ENCODE data around the gene SREBF2. TPM values are rescaled to one million over a fixed set of nuclear protein-coding genes. Genes with fewer than 3 reads are reported as not detected.
A peak's percentile ranks its signal among the peaks of the same experiment; 100 is the strongest.

The SREBF2 gene
- total and polyA plus RNA-seq, 2 experiments from 2014 or later, result 238 to 273 TPM

DNA sequence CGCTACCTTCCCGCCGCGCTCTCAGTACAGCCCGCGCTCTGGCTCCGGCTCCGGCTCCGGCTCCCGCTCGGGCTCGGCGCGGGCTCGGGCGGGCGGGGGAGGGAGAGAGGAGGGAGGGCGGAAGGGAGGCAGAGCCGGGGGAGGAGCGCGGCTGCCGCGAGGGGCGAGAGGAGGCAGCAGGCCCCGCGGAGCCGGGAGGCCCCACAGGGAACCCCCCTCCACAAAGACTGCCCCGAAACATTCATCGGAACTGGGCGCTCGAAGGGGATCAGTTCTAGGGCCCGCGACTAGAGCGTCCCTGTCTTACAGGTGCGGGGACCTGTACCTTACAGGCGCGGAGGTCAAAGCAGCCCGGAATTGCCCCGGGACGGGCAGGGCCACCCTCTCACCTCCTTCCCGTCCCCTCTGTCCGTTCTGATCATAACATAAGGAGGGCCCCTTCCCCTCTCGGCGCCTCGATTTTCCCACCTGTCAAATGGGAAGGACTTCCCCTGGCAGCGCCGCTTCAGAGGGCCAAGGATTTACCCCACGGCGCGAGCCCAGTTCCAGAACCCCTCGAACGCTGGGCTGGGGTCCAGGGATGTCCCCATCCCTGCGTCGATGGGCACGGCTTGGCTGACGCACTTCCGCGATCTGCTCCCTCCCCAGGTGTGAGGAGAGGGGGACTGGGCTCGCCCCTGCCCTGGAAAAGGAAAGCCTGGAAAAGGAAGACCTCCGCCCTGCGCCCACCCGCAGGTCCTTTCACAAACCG, 82.3 kb downstream of the SREBF2 start, which contains the start of gene SHISA8:
Gene SHISA8 (minus strand): TSS at position 40 of the 751 bp plus-strand sequence. CDS start 407 bp downstream, outside the sequence.
- H3K4me3 ChIP-seq, result peak within 1 kb of the TSS; percentile 30
- H3K36me3 ChIP-seq, result no peaks in the 10 kb centered on the region
- H3K4me1 ChIP-seq (ENCODE audit: low read depth), result peaks cover 9% of the 10 kb centered on the region
- no peaks in the 10 kb centered on the region for H3K9me3 ChIP-seq (ENCODE audit: low read depth)
- TF ChIP-seq, protein P1, sequence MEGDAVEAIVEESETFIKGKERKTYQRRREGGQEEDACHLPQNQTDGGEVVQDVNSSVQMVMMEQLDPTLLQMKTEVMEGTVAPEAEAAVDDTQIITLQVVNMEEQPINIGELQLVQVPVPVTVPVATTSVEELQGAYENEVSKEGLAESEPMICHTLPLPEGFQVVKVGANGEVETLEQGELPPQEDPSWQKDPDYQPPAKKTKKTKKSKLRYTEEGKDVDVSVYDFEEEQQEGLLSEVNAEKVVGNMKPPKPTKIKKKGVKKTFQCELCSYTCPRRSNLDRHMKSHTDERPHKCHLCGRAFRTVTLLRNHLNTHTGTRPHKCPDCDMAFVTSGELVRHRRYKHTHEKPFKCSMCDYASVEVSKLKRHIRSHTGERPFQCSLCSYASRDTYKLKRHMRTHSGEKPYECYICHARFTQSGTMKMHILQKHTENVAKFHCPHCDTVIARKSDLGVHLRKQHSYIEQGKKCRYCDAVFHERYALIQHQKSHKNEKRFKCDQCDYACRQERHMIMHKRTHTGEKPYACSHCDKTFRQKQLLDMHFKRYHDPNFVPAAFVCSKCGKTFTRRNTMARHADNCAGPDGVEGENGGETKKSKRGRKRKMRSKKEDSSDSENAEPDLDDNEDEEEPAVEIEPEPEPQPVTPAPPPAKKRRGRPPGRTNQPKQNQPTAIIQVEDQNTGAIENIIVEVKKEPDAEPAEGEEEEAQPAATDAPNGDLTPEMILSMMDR (IDR thresholded peaks at IDR 0.05; ENCODE audit: low read depth, low read length), result no peak
- peaks cover 100% of the 10 kb centered on the region for H3K27me3 ChIP-seq
- DNase-seq (ENCODE audit: low read depth in 1 of 2, low spot score in 1 of 2), result peak; percentile 64 to 66
- no peak within 1 kb of the TSS for H3K27ac ChIP-seq

DNA sequence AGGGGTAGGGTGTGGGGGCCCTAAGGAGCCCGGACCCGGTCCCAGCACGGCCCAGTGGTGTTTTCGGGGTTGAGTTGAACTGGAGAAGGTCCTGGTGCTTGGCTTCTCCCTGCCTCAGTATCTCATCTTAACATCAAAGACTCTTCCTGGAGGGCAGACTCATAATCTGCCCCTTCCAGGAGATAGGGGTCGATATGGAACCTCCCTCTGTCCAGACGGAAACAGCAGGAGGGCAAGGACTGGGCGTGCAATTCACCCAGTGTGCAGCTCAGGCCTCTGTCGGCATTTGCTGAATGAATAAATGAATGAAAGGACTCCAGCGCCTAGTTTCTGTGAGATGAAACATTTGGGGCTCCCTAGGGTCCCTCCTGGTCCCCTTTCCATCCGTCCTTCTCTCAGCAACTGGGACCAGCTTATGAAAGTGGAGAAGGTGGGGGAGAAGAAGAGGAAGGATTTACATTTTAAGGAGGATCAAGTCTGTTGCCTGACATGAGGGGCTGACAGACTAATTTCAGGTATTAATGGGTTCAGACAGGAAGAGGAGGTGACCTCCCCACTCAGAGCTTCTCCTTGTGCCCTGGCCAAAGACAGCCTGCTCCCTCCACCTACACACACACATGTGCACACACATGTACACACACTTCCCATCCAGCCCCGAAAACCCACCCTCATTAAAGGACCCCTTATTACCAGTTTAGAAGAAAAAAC, 83.0 kb downstream of the SREBF2 start:
- DNase-seq (ENCODE audit: low read depth in 1 of 2, low spot score in 1 of 2), result no peak
- H3K4me3 ChIP-seq, result no peak overlapping the region
- peaks cover 5% of the 10 kb centered on the region for H3K4me1 ChIP-seq (ENCODE audit: low read depth)

DNA sequence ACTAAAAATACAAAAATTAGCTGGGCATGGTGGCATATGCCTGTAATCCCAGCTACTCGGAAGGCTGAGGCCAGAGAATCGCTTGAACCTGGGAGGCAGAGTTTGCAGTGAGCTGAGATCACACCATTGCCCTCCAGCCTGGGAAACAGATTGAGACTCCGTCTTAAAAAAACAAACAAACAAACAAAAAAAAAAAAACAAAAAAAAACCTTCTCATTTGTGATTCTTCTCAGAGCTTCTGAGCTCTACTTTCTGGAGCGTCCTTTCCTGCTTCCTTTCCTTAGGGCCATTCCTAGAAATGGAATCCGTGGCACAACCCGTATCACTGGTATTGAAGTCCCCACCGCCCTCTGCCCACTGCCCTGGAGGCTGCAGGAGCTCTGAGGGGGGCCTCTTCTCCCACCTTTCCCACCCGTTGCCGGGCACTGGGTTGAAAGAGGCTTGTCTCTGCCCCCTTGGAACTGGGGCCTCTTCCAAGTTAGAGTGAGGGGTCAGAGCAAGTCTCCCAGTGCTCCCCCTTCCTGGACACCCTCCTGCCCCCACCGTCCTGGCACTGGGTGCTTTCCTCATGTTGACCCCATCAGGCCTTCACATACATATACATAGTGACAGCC, 83.9 kb downstream of the SREBF2 start:
- no peak overlapping the region for H3K27ac ChIP-seq
- H3K36me3 ChIP-seq, result no peaks in the 10 kb centered on the region
- H3K4me3 ChIP-seq, result no peak overlapping the region
- peaks cover 90% of the 10 kb centered on the region for H3K27me3 ChIP-seq
- peaks cover 5% of the 10 kb centered on the region for H3K4me1 ChIP-seq (ENCODE audit: low read depth)
- TF ChIP-seq, protein P1 (IDR thresholded peaks at IDR 0.05; ENCODE audit: low read depth, low read length), result no peak
- DNase-seq (ENCODE audit: low read depth in 1 of 2, low spot score in 1 of 2), result no peak
- no peaks in the 10 kb centered on the region for H3K9me3 ChIP-seq (ENCODE audit: low read depth)

More for the DNA sequence above, 83.0 kb downstream of the SREBF2 start:
- Histone ChIP-seq H3K27me3 (peaks cover 97% of the 10 kb centered on the region), H3K27ac (no peak overlapping the region), H3K9me3 (ENCODE audit: low read depth) (no peaks in the 10 kb centered on the region), H3K36me3 (no peaks in the 10 kb centered on the region)
- TF ChIP-seq, protein P1 (IDR thresholded peaks at IDR 0.05; ENCODE audit: low read depth, low read length), result no peak

DNA sequence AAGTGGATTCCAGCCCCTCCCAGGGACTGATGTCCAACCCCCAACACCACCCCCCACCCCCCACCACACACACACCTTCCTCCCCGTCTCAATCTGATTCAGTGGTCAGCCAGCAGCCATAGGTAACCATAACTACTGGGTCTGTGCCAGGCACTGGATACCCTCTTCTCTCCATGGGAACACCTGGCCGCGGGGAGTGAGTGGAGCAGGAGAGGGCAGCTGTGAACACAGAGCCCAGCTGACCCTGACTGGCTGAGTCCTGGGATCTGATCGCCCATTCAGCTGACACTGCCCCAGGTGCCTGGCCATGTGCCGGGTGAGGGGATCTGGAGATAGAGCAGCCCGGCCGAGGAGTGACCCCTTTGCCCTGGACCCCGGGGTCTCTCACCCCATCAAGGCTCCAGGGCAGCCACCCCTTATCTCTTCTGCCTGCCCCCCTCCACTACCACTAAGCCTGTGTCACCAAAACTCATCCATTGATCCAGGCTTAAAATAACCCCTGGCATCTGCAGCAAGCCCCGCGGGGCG, 84.5 kb downstream of the SREBF2 start:
- TF ChIP-seq, protein P1 (IDR thresholded peaks at IDR 0.05; ENCODE audit: low read depth, low read length), result no peak
- peaks cover 5% of the 10 kb centered on the region for H3K4me1 ChIP-seq (ENCODE audit: low read depth)
- H3K27me3 ChIP-seq, result peaks cover 84% of the 10 kb centered on the region
- no peak overlapping the region for H3K4me3 ChIP-seq
- H3K36me3 ChIP-seq, result no peaks in the 10 kb centered on the region
- H3K9me3 ChIP-seq (ENCODE audit: low read depth), result no peaks in the 10 kb centered on the region
- DNase-seq (ENCODE audit: low read depth in 1 of 2, low spot score in 1 of 2), result no peak
- H3K27ac ChIP-seq, result no peak overlapping the region

Data from cardiac muscle cell (in vitro differentiated cells and primary cell).